GM19324 (cell line): ENCODE data around the gene WAS.
"Not testable (repeated sequence)": the region's sequence is repeated elsewhere in the genome, so short reads cannot be mapped to it uniquely, and the experiment has no call there.

Experiments used
- ATAC-seq: cut with Tn5 transposase; IDR thresholded peaks from one replicate; pipeline ENCODE4 v1.9.1; 2021; ENCODE audit warnings: mild to moderate bottlenecking, moderate library complexity; ENCODE audit not compliant: unreplicated experiment, low FRiP score

Gene WAS

GRCh38 chrX:48683411-48683982 is at the start of gene WAS:
Gene WAS, plus strand, starts transcription at chrX:48683799. Its CDS starts 55 bp downstream, at chrX:48683854.
- ATAC-seq, result peak; percentile 48

DNA sequence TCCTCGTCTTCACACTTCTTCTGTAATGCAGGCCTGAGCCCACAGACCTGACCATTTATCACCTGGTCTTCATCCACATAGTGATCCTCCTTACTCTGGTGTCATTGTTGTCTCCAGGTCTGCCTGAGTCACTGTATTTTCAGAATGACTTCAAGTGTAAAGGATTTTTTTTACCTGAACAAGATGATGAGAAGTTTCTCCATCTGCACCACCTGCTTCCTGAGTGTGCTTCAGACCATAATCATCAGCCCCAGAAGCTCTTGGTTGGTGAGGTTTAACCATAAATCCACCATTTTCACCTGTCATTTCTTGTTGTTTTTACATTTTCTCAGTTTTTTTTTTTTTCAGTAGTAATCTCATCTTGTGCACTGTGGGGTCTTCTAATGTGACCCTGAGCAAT is 47.3 kb upstream of the WAS start:
- ATAC-seq, result no peak

DNA sequence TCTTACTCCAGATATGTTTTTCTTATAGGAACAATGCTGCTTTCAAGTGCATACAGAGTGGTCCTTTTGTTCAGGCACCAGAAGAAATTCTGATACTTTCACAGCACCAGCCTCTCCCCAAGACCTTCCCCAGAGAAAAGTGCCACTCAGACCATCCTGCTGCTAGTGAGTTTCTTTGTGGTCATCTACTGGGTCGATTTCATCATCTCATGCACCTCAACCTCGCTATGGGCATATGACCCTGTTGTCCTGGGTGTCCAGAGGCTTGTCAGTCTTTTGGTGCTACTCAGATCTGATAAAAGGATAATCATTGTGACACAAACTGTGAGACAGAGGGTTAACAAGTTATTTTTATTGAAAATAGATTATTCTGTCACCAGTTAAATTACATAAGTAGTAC is 46.8 kb upstream of the WAS start:
- no peak for ATAC-seq

GRCh38 chrX:48645669-48646068 is 37.9 kb upstream of the WAS start:
- ATAC-seq, result no peak

GRCh38 chrX:48648336-48648751 is 35.3 kb upstream of the WAS start:
- no peak for ATAC-seq

DNA sequence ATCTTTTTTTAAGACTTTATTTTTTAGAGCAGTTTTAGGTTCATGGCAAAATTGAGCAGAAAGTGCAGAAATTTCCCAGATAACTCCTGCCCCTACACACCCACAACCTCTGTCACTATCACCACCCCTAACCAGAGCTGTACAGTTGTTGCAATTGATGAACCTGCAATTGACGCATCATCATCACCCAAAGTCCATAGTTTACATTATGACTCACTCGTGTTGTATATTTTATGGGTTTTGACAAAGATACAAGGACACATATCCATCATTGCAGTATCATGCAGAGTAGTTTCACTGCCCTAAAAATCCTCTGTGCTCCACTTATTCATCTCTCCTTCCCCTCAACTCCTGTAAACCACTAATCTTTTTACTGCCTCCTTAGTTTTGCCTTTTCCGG is 34.5 kb upstream of the WAS start:
- no peak for ATAC-seq

DNA sequence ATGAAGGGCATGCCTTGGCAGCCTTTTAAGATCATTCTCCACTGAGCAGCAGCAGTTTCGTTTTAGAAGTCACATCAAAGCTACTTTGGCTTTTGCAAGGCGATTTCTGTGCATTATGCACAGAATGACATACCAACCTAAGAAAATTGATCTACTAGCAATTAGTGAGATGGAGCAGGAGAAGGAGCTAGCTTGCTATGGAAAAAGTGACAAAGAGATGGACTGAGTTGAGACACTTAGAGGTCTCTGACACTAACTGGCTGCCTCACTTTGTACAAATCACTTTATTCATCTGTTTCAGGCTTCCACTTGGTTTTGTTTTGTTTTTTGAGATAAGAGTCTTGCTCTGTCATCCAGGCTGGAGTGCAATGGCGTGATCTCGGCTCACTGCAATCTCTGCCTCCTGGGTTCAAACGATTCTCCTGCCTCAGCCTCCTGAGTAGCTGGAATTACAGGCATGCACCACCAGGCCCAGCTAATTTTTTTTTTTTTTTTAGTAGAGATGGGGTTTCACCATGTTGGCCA is 31.5 kb upstream of the WAS start:
- not testable (repeated sequence) for ATAC-seq

- not testable (repeated sequence) for ATAC-seq
Observed at GRCh38 chrX:48654746-48655145, 28.9 kb upstream of the WAS start.

DNA sequence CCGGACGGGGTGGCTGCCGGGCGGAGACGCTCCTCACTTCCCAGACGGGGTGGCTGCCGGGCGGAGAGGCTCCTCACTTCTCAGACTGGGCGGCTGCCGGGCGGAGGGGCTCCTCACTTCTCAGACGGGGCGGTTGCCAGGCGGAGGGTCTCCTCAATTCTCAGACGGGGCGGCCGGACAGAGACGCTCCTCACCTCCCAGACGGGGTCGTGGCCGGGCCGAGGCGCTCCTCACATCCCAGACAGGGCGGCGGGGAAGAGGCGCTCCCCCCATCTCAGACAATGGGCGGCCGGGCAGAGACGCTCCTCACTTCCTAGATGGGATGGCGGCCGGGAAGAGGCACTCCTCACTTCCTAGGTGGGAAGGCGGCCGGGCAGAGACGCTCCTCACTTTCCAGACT is 23.9 kb upstream of the WAS start:
- ATAC-seq, result not testable (repeated sequence)

DNA sequence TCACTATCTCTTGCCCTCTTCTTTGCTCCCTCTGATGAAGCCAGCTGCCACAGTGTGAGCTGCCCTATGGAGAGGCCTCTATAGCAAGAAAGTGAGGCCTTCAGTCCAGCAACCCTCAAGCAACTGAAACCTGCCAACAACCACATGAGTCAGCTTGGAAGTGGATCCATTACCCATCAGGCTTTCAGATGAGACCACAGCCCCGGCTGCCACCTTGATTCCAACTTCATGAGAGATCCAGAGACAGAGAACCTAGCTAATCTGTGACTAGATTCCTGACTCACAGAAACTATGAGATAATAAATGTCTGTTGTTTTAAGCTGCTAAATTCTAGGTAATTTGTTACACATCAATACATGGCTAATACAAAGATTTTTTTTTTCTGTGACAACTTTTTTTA is 20.4 kb upstream of the WAS start:
- ATAC-seq, result no peak

- ATAC-seq, result no peak
Observed at GRCh38 chrX:48664156-48664555, 19.4 kb upstream of the WAS start.

DNA sequence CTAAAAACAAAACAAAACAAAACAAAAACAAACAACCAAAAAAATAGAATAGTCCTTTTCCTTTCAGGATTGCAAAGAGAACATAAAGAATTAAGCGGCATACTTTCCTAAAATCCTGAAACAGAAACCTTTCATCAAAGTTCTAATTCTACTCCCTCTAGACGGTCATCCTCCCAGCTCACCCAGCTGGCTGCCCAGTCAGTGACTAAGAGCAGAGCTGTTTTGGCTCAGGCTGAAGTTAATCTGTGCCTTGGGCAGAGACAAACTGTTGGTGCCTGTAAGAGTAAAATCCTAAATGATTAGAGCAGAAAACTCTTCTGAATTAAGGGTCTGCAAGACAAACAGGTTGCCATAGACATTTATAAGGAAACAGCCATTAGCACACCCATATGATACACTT is 17.6 kb upstream of the WAS start:
- no peak for ATAC-seq

GRCh38 chrX:48666649-48667048 is 16.9 kb upstream of the WAS start:
- no peak for ATAC-seq

- no peak for ATAC-seq
Observed at GRCh38 chrX:48667509-48667908, 16.1 kb upstream of the WAS start.

GRCh38 chrX:48668187-48668586 is 15.4 kb upstream of the WAS start:
- not testable (repeated sequence) for ATAC-seq

DNA sequence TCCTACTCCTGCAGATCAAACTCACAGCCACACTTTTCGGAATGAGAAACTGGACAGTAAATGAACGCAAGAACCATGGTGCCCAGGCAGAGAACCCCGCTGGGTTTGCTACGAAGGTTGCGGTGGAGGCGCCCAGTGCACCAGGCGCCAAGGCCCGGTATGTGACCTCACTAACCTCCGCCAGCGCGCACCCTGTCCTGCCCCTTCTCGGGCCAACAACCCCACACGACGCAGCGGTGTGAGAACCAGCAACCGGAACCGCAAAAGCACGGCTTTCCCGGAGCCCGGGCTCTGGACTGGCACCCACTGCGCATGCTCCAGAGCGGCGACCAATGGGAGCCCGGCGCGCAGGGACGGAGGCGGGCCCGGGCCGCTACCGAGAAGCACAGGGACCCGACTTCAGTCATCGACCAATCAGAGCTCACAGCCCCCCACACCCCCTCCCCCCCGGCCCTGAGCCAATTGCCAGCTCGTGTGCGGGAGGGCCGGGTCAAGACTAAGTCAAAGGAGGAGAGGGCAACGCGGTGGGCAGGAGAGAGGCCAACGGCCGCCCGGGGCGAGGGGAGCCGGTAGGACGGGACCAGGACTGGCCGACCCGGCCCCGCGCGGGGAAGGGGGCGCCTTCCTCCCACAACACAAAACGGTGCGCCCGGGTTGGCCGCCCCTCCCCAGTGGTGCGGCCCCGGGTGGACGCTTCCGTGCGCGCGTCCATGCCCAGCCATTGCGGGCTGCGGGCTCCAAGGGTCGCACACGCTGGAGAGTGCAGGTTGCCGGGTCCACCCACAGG is 7.3 kb upstream of the WAS start:
- ATAC-seq, result peak; percentile 93

GRCh38 chrX:48676893-48677270 is 6.7 kb upstream of the WAS start:
- peak; percentile 19 for ATAC-seq

- ATAC-seq, result no peak
Observed at GRCh38 chrX:48677516-48677915, 6.1 kb upstream of the WAS start.

- ATAC-seq, result not testable (repeated sequence)
Observed at GRCh38 chrX:48680467-48680866, 3.1 kb upstream of the WAS start.

GRCh38 chrX:48680925-48681324 is 2.7 kb upstream of the WAS start:
- not testable (repeated sequence) for ATAC-seq

DNA sequence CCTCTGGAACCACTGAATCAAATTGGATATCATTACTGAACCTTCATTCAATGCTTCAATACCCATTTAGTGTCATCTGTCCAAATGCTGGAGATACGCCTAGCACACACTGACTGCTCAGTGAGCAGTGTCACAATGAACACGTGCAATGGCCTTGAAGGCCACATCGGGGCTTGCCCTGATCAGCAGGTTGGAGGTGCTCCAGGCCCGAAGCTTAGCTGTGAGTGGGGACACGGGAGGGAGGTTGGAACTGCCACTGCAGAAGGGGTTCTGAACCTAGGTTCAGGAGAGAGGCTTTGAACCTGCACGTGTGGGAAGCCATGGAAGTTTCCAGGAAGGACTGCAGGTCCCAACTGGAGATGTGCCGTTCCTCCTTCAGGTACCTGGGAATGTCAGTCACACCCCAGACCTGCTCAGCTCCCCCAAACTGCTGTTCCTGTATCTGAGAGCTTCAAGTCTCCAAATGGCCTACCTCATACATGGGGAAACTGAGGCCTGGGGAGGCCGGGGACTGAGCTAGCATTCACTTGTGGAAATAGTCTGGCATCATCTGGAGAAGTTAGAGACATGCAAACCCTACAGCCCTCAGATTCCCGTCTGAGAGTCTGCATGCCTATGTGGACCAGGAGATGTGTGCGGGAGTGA is 1.9 kb upstream of the WAS start:
- ATAC-seq, result no peak
